Measurements from ENCODE around the gene COTL1.

DNA sequence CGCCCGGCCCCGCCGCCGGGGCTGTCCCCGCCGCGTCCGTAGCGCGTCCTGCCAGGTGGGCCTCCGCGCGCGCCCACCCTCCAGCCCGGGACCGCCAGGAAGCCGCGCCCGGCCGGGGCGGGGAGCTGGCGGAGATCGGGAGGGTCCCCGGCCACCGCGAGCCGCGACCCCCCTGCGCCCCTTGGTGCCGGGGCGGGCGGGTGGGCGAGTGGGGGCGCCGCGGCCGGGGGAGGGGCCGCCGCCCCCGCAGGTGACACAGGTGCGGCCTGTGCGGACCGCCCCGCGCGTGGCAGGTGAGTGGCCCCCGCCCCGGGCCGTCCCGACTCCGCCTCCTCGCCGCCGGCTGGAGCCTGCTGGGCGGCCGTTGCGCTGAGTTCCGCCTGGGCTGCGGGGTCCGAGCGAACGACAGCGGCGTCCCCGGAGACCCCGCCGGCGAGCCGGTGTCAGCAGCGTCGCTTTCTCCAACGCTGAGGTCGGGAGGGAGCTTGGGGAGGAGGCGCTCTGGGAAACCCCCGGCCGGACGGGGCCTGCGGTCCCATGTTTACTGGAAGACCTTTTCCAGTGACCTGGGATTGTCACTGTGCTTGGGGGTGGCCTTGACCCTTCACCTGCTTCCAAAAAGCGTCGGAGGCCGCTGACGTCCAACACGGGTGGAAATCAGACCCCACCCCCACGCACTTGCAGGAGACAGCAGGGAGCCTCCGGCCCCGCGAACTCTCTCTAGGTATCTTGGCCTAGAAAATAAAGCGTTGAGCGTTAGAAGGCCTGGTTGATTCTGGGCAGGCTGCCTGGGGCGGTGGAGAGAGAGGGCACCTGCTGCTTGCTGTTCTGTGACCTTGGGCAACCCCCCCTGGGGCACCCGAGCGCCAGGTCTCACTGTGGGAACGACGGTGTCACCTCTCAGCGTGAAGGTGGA, 31.0 kb upstream of the COTL1 start:
- TF ChIP-seq, protein P1, sequence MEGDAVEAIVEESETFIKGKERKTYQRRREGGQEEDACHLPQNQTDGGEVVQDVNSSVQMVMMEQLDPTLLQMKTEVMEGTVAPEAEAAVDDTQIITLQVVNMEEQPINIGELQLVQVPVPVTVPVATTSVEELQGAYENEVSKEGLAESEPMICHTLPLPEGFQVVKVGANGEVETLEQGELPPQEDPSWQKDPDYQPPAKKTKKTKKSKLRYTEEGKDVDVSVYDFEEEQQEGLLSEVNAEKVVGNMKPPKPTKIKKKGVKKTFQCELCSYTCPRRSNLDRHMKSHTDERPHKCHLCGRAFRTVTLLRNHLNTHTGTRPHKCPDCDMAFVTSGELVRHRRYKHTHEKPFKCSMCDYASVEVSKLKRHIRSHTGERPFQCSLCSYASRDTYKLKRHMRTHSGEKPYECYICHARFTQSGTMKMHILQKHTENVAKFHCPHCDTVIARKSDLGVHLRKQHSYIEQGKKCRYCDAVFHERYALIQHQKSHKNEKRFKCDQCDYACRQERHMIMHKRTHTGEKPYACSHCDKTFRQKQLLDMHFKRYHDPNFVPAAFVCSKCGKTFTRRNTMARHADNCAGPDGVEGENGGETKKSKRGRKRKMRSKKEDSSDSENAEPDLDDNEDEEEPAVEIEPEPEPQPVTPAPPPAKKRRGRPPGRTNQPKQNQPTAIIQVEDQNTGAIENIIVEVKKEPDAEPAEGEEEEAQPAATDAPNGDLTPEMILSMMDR (conservative IDR thresholded peaks at IDR 0.05; ENCODE audit: low read length): no peak
- TF ChIP-seq EZH2phosphoT487 (IDR thresholded peaks at IDR 0.05; ENCODE audit: borderline replicate concordance, low read depth, low read length): no peak

All from OCI-LY7 (cell line).